Ovary (tissue), 9 donors: ENCODE results near the gene MARK3. TPM values are rescaled to one million over a fixed set of nuclear protein-coding genes. Genes with fewer than 3 reads are reported as not detected.

Source experiments
- DNase-seq, 5 donors: peaks; one replicate each; pipeline ENCODE4 v3.0.0-alpha.2; 2019 to 2020
- H3K27ac ChIP-seq, 2 donors: fragments of 200-600 bp; one replicate each; pipeline versions ENCODE4 v1.5.1 to v1.8.0; 2019 to 2022
- H3K27me3 ChIP-seq: fragments of 200-600 bp; one replicate; pipeline ENCODE4 v1.8.0; 2022
- H3K36me3 ChIP-seq: fragments of 200-600 bp; sonication (generic); one replicate; pipeline ENCODE4 v1.5.1; 2019
- H3K4me1 ChIP-seq: one replicate; pipeline ENCODE4 v1.8.1; 2013; ENCODE audit warnings: mild to moderate bottlenecking, moderate library complexity; ENCODE audit not compliant: insufficient read depth
- H3K4me3 ChIP-seq: fragments of 200-600 bp; sonication (generic); one replicate; pipeline ENCODE4 v1.5.1; 2017
- H3K9me3 ChIP-seq, 2 donors: fragments of 200-600 bp in 1 of 2; sonication (generic) in 1 of 2; one replicate each; pipeline versions ENCODE4 v1.5.1 to v1.8.1; 2013 to 2019; ENCODE audit warnings: mild to moderate bottlenecking in 1 of 2, moderate library complexity in 1 of 2
- CTCF ChIP-seq, 3 donors: fragments of 450-650 bp in 2 of 3; fragments of 200-600 bp in 1 of 3; IDR thresholded peaks; one replicate each; pipeline versions ENCODE4 v1.5.1 to v1.8.0; 2016 to 2022; ENCODE audit warnings: antibody characterized with exemption in 3 of 3, mild to moderate bottlenecking in 1 of 3
- EP300 ChIP-seq: sonication (generic); formaldehyde crosslinking; IDR thresholded peaks from one replicate; pipeline ENCODE4 v1.6.1; 2017; ENCODE audit warnings: antibody characterized with exemption
- POLR2A ChIP-seq: fragments of 450-650 bp; IDR thresholded peaks from one replicate; pipeline ENCODE4 v1.6.1; 2017; ENCODE audit warnings: antibody characterized with exemption, mild to moderate bottlenecking, moderate library complexity
- WGBS, 3 donors: extraction: QIAGEN DNeasy Blood & Tissue Kit in 1 of 3; methylation state at CpG; one replicate each; pipeline versions ENCODE4 v1.1.5 to v1.1.7; 2013 to 2017; 5-methylcytosine and 5-hydroxymethylcytosine counted together
- intact Hi-C, 4 donors: fragments of 100-400 bp; cut with DNase I; formaldehyde crosslinking; loops; one replicate each; pipeline versions ENCODE4 v1.11.0 to v1.15.1; 2022 to 2023
- polyA plus RNA-seq, 2 donors: library from polyadenylated mRNA; stranded (reverse); fragments of 200-250 nt in 1 of 2; fragments of 350-450 nt in 1 of 2; fragmentation: Illumina TruSeq in 1 of 2; extraction: RNeasy Lipid Tissue Mini Kit (QIAGEN cat#74804) in 1 of 2; gene quantifications; one replicate each; pipeline ENCODE4 v1.2.3, GENCODE V29; 2013 to 2014
- total RNA-seq, 7 donors: library from RNA; depleted of rRNA in 2 of 7; stranded (reverse); fragments of >200 nt in 2 of 7; fragmentation: NEBNext Ultra II Directional in 3 of 7; extraction: Animal tissue kit (Norgen Biotek cat#: 25700) in 3 of 7; gene quantifications; one replicate each; pipeline versions ENCODE4 v1.1.0 to v1.2.4, GENCODE V29; 2016 to 2023
- donor health status: DM: no; HTN: no; CAD: no; lungs with moderate emphysema.
- donor health status: DM: no; HTN: no; CAD: no.
- donor health status: Bipolar disorder and iron deficiency.
- donor health status: DM: yes; HTN: yes; CAD: no.
- donor health status: DM: no; HTN: no; CAD: no.
- donor health status: DM: yes; HTN: yes; CAD: no.

MARK3 gene
- total and polyA plus RNA-seq, 9 donors, result 46.4 to 110 (median 71.1) TPM

- DNase-seq, result no peak
- Histone ChIP-seq H3K9me3 (no peaks in the 10 kb centered on the region), H3K36me3 (no peaks in the 10 kb centered on the region), H3K27me3 (no peaks in the 10 kb centered on the region), H3K4me3 (no peak overlapping the region), H3K4me1 (peaks cover 20% of the 10 kb centered on the region), H3K27ac (no peak overlapping the region)
- TF ChIP-seq EP300 (no peak), CTCF (IDR thresholded peaks at IDR 0.05) (no peak), POLR2A (no peak)
- intact Hi-C loops, result no loop called here
- WGBS, 3 donors, result 92 to 94% (median 93%) methylated on average over 8 of the region's 8 CpGs
These were observed 7.4 kb downstream of the MARK3 start for GRCh38 chr14:103392572-103392971.

- TF ChIP-seq EP300, result no peak
- no peak for TF ChIP-seq CTCF (IDR thresholded peaks at IDR 0.05)
- no peak for TF ChIP-seq POLR2A
- 40 to 48% (median 43%) methylated on average over 6 of the region's 6 CpGs for WGBS, 3 donors
- H3K4me1 ChIP-seq, result peaks cover 21% of the 10 kb centered on the region
- no peaks in the 10 kb centered on the region for H3K9me3 ChIP-seq
- no peaks in the 10 kb centered on the region for H3K36me3 ChIP-seq
- no peak overlapping the region for H3K27ac ChIP-seq
- intact Hi-C loops, result no loop called here
- DNase-seq, result no peak
- no peak overlapping the region for H3K4me3 ChIP-seq
- no peaks in the 10 kb centered on the region for H3K27me3 ChIP-seq
These were observed 7.9 kb downstream of the MARK3 start for GRCh38 chr14:103393070-103393469.

GRCh38 chr14:103393676-103394626, 8.7 kb downstream of the MARK3 start:
- no peaks in the 10 kb centered on the region for H3K27me3 ChIP-seq
- H3K36me3 ChIP-seq, result no peaks in the 10 kb centered on the region
- peaks cover 22% of the 10 kb centered on the region for H3K4me1 ChIP-seq
- TF ChIP-seq POLR2A (no peak), CTCF (IDR thresholded peaks at IDR 0.05) (peak; percentile 23 to 89 (median 83))
- WGBS, 3 donors, result 26 to 33% (median 28%) methylated on average over 9 of the region's 9 CpGs
- no peak overlapping the region for H3K27ac ChIP-seq
- DNase-seq, result no peak
- intact Hi-C loops, result no loop called here
- no peaks in the 10 kb centered on the region for H3K9me3 ChIP-seq
- no peak overlapping the region for H3K4me3 ChIP-seq

DNA sequence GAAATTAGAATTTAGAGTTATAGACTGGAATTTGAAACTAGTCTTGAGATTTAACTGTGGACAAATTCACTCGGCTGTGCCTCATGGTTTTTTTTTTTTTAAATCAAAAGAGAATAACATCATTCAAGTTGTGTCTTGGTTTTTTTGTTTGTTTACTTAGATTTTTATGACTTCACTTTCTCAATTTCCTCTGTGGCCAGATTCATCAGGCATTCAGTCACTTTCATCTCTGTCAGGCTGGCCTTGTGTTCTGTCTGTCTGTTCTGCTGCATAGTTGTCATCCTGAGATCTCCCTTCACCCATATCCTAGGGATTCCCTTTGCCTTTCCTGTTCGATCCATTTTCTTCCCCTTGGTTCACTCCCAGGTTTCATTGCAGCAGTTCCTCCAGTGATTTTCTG, 10.0 kb downstream of the MARK3 start:
- intact Hi-C loops, result no loop called here
- TF ChIP-seq EP300 (no peak), CTCF (IDR thresholded peaks at IDR 0.05) (no peak), POLR2A (no peak)
- peaks cover 24% of the 10 kb centered on the region for H3K4me1 ChIP-seq
- no peak overlapping the region for H3K27ac ChIP-seq
- H3K4me3 ChIP-seq, result no peak overlapping the region
- whole genome bisulfite sequencing, 3 donors, result 37 to 57% (median 47%) methylated on average over 2 of the region's 2 CpGs
- H3K27me3 ChIP-seq, result no peaks in the 10 kb centered on the region
- H3K36me3 ChIP-seq, result no peaks in the 10 kb centered on the region
- no peak for DNase-seq
- no peaks in the 10 kb centered on the region for H3K9me3 ChIP-seq
